Suprapubic skin (tissue), 4 donors: ENCODE data around the gene CENPS. TPM values are rescaled to one million over a fixed set of nuclear protein-coding genes. Genes with fewer than 3 reads are reported as not detected.

Source experiments
- DNase-seq, 2 donors: peaks; one replicate each; pipeline ENCODE4 v3.0.0-alpha.2; 2019; ENCODE audit warnings: low spot score in 2 of 2
- H3K27ac ChIP-seq: fragments of 200-600 bp; sonication (generic); one replicate; pipeline ENCODE4 v1.5.1; 2019
- H3K27me3 ChIP-seq: fragments of 200-600 bp; sonication (generic); one replicate; pipeline ENCODE4 v1.5.1; 2019
- H3K36me3 ChIP-seq: fragments of 200-600 bp; sonication (generic); one replicate; pipeline ENCODE4 v1.5.1; 2019
- H3K4me1 ChIP-seq: fragments of 200-600 bp; sonication (generic); one replicate; pipeline ENCODE4 v1.5.1; 2019
- H3K4me3 ChIP-seq: fragments of 200-600 bp; sonication (generic); one replicate; pipeline ENCODE4 v1.5.1; 2019; ENCODE audit warnings: mild to moderate bottlenecking
- H3K9me3 ChIP-seq: fragments of 200-600 bp; sonication (generic); one replicate; pipeline ENCODE4 v1.5.1; 2019
- EP300 ChIP-seq: sonication (generic); formaldehyde crosslinking; IDR thresholded peaks from one replicate; pipeline ENCODE4 v1.6.1; 2017; ENCODE audit warnings: antibody characterized with exemption
- POLR2A ChIP-seq, 2 donors: fragments of 450-650 bp; IDR thresholded peaks; one replicate each; pipeline ENCODE4 v1.6.1; 2017; ENCODE audit warnings: antibody characterized with exemption in 2 of 2, mild to moderate bottlenecking in 2 of 2, moderate library complexity in 2 of 2
- POLR2AphosphoS5 ChIP-seq, 3 donors: sonication (generic); formaldehyde crosslinking; IDR thresholded peaks; one replicate each; pipeline ENCODE4 v1.6.1; 2017; ENCODE audit warnings: antibody characterized with exemption in 3 of 3
- whole genome bisulfite sequencing: methylation state at CpG from one replicate; pipeline ENCODE4 v1.1.5; 2018; 5-methylcytosine and 5-hydroxymethylcytosine counted together
- total RNA-seq, 4 donors: library from RNA; depleted of rRNA; stranded (reverse); fragments of >200 nt; gene quantifications; one replicate each; pipeline ENCODE4 v1.1.0, GENCODE V29; 2016
- TF ChIP-seq, protein P1 (sequence below), 2 donors: fragments of 200-600 bp in 1 of 2; fragments of 450-650 bp in 1 of 2; sonication (generic) in 1 of 2; IDR thresholded peaks; one replicate each; pipeline ENCODE4 v1.5.1; 2016 to 2019; ENCODE audit warnings: antibody characterized with exemption in 2 of 2, mild to moderate bottlenecking in 1 of 2, moderate library complexity in 1 of 2

CENPS gene
- total RNA-seq, 4 donors from 2014 or later: 0.62 to 3.6 (median 2.5) TPM; not detected in 1

DNA sequence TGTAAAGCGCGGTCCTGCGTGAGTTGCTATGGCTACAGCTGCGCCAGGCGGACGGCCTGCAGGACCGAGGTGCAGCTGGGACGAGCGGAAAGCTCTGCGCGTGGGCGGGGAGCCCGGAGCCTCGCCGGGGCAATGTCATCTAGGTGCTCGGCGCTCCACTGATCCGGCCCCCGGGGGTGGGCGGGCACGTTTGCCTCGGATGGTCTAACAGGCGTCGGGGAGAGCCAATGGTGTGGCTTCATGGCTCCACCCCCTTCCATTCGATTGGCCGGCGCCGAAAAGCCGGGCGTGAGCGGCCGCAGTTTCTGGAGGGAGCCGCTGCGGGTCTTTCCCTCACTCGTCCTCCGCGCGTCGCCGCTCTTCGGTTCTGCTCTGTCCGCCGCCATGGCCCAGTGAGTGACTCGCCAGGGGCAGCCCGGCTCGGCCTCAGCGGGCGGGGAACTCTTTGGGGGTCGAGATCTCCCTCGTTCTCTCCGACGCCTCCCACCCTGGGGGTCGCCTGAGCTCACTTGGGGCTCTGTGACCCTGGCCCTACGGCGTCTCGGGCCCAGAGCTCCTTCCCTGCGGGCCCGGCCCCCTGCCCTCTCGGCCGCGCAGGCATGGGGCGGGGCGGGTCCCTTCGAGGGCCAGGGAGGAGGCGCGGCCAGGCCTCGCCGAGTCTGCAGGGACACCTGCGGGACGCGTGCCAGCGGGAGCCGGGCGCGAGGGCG, 31.3 kb upstream of the CENPS start, which contains the start of gene PGD:
PGD (plus strand) TSS at position 331 of the 710 bp plus-strand sequence; CDS start at position 385, 54 bp downstream.
- Histone ChIP-seq H3K9me3 (no peaks in the 10 kb centered on the region), H3K4me3 (peak within 1 kb of the TSS; percentile 66), H3K36me3 (peaks cover 17% of the 10 kb centered on the region), H3K27me3 (no peaks in the 10 kb centered on the region), H3K27ac (peak within 1 kb of the TSS; percentile 81), H3K4me1 (peaks cover 26% of the 10 kb centered on the region)
- WGBS: under 1% methylated on average over 53 of the region's 76 CpGs
- peak; percentile 99 to 100 for DNase-seq
- TF ChIP-seq POLR2AphosphoS5 (IDR thresholded peaks at IDR 0.05) (peak in 1 of 3 donors; percentile 66), POLR2A (IDR thresholded peaks at IDR 0.05) (peak; percentile 21 to 63)
- TF ChIP-seq, protein P1, sequence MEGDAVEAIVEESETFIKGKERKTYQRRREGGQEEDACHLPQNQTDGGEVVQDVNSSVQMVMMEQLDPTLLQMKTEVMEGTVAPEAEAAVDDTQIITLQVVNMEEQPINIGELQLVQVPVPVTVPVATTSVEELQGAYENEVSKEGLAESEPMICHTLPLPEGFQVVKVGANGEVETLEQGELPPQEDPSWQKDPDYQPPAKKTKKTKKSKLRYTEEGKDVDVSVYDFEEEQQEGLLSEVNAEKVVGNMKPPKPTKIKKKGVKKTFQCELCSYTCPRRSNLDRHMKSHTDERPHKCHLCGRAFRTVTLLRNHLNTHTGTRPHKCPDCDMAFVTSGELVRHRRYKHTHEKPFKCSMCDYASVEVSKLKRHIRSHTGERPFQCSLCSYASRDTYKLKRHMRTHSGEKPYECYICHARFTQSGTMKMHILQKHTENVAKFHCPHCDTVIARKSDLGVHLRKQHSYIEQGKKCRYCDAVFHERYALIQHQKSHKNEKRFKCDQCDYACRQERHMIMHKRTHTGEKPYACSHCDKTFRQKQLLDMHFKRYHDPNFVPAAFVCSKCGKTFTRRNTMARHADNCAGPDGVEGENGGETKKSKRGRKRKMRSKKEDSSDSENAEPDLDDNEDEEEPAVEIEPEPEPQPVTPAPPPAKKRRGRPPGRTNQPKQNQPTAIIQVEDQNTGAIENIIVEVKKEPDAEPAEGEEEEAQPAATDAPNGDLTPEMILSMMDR (IDR thresholded peaks at IDR 0.05): no peak

DNA sequence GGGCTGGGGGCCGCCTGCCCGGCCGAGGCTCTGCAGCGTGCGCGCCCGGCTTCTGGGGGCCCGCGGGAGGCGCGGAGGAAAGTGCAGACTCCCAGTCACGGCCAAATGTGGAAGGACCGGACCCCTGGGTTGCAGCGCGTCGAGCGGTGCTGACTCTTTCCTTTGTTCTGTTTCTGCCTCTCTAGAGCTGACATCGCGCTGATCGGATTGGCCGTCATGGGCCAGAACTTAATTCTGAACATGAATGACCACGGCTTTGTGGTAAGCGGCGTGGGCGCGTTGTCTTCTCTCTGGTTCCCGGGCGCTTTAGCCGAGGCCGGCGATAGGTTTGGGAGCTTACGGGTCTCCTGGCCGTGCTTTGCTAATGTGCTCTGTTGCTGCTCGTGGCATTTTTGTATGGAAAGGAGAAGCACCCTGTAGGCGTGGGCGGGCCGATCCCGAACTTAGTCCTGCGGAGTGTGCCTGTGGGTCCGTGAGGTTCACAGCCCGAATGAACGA, 30.7 kb upstream of the CENPS start:
- no peak for TF ChIP-seq POLR2A (IDR thresholded peaks at IDR 0.05)
- no peak for TF ChIP-seq POLR2AphosphoS5 (IDR thresholded peaks at IDR 0.05)
- TF ChIP-seq EP300: no peak
- TF ChIP-seq, protein P1 (IDR thresholded peaks at IDR 0.05): no peak
- no peaks in the 10 kb centered on the region for H3K9me3 ChIP-seq
- peak overlapping the region; percentile 81 for H3K27ac ChIP-seq
- H3K4me1 ChIP-seq: peaks cover 26% of the 10 kb centered on the region
- peak overlapping the region; percentile 66 for H3K4me3 ChIP-seq
- WGBS: 0% methylated on average over 21 of the region's 42 CpGs
- H3K27me3 ChIP-seq: no peaks in the 10 kb centered on the region
- peaks cover 23% of the 10 kb centered on the region for H3K36me3 ChIP-seq
- DNase-seq: peak; percentile 67 to 83

DNA sequence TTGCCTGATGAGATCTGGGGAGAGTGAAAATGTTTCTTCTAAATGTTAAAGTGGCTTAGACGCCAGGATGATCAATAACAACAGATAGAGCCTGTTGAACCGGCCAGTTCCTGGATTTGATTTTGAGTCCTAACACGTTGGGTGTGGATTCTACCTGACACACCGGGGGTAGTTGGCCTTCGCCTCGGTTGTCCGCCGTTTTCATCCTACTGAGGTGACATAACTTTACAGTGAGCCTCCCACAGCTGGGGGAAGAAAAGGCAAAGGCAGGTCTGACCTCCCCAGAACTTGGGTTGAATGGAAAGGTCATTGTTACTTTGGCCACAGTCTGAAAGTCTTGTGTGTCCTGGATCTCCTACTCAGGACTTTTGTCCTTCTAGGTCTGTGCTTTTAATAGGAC, 30.2 kb upstream of the CENPS start:
- H3K36me3 ChIP-seq: peaks cover 28% of the 10 kb centered on the region
- H3K4me1 ChIP-seq: peaks cover 26% of the 10 kb centered on the region
- TF ChIP-seq, protein P1 (IDR thresholded peaks at IDR 0.05): no peak
- TF ChIP-seq POLR2A (IDR thresholded peaks at IDR 0.05) (no peak), POLR2AphosphoS5 (IDR thresholded peaks at IDR 0.05) (no peak), EP300 (no peak)
- 39% methylated on average over 8 of the region's 8 CpGs for WGBS
- H3K4me3 ChIP-seq: peak overlapping the region; percentile 66
- H3K27me3 ChIP-seq: no peaks in the 10 kb centered on the region
- H3K9me3 ChIP-seq: no peaks in the 10 kb centered on the region
- H3K27ac ChIP-seq: no peak overlapping the region
- no peak for DNase-seq

DNA sequence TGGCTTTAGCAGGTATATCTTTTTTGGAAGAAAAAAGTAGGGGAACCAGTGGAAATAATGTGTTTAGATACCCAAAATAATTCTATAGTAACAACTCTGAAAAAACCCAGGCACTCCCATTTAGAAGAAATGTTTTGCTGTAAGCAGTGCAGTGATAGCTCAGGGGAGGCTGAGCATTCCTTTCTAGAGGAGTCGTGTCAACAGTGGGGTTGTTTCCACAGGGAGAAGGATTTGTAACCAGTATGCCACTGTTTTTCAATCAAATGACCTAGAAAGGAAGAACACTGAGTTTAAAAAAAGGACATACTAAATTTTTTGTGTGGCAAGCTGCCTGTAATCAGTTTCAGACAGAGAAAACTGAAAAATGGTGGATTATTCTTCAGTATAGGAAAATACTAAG, 29.0 kb upstream of the CENPS start:
- no peaks in the 10 kb centered on the region for H3K27me3 ChIP-seq
- H3K36me3 ChIP-seq: peaks cover 41% of the 10 kb centered on the region
- H3K4me3 ChIP-seq: no peak overlapping the region
- no peak overlapping the region for H3K27ac ChIP-seq
- DNase-seq: no peak
- WGBS: 69% methylated on average over 1 of the region's 1 CpG
- H3K9me3 ChIP-seq: no peaks in the 10 kb centered on the region
- peaks cover 26% of the 10 kb centered on the region for H3K4me1 ChIP-seq
- TF ChIP-seq POLR2AphosphoS5 (IDR thresholded peaks at IDR 0.05): no peak

DNA sequence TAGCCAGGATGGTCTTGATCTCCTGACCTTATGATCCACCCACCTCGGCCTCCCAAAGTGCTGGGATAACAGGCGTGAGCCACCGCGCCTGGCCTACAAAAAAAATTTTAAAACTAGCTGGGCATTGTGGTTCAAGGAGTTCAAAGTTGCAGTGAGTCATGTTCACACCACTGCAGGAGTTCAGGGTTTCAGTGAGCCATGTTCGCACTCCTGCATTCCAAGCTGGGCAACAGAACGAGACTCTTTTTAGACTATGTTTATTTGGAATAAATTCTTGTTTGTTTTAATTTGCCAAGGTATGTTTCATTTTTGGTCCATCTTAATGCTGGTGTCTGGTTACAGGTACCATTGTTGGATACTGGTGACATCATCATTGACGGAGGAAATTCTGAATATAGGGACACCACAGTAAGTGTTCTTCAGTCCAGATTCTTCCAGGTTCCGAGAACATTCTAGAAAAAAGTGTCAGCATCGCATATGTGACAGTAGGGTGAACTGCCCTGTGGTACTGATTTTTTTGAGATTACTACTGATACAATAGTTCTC, 27.4 kb upstream of the CENPS start:
- WGBS: 95% methylated on average over 9 of the region's 9 CpGs
- H3K27me3 ChIP-seq: no peaks in the 10 kb centered on the region
- TF ChIP-seq POLR2AphosphoS5 (IDR thresholded peaks at IDR 0.05): no peak
- TF ChIP-seq, protein P1 (IDR thresholded peaks at IDR 0.05): no peak
- TF ChIP-seq POLR2A (IDR thresholded peaks at IDR 0.05): no peak
- no peak for TF ChIP-seq EP300
- no peak overlapping the region for H3K27ac ChIP-seq
- H3K9me3 ChIP-seq: no peaks in the 10 kb centered on the region
- H3K4me1 ChIP-seq: peaks cover 24% of the 10 kb centered on the region
- no peak for DNase-seq
- peaks cover 56% of the 10 kb centered on the region for H3K36me3 ChIP-seq
- H3K4me3 ChIP-seq: no peak overlapping the region
